Esophagus squamous epithelium (tissue), 4 donors: ENCODE data around the gene ALS2.

Source experiments
- POLR2A ChIP-seq, 4 donors: fragments of 450-650 bp; IDR thresholded peaks; one replicate each; pipeline ENCODE4 v1.6.1; 2017; ENCODE audit warnings: antibody characterized with exemption in 4 of 4, mild to moderate bottlenecking in 4 of 4, moderate library complexity in 3 of 4
- TF ChIP-seq, protein P1 (sequence below), 6 experiments: fragments of 450-650 bp in 4 of 6; fragments of 200-600 bp in 2 of 6; sonication (generic) in 2 of 6; IDR thresholded peaks; one replicate each; pipeline ENCODE4 v1.5.1; 2016 to 2019; ENCODE audit warnings: antibody characterized with exemption in 6 of 6, mild to moderate bottlenecking in 4 of 6, moderate library complexity in 4 of 6

- no peak for TF ChIP-seq POLR2A (IDR thresholded peaks at IDR 0.05)
- TF ChIP-seq, protein P1, sequence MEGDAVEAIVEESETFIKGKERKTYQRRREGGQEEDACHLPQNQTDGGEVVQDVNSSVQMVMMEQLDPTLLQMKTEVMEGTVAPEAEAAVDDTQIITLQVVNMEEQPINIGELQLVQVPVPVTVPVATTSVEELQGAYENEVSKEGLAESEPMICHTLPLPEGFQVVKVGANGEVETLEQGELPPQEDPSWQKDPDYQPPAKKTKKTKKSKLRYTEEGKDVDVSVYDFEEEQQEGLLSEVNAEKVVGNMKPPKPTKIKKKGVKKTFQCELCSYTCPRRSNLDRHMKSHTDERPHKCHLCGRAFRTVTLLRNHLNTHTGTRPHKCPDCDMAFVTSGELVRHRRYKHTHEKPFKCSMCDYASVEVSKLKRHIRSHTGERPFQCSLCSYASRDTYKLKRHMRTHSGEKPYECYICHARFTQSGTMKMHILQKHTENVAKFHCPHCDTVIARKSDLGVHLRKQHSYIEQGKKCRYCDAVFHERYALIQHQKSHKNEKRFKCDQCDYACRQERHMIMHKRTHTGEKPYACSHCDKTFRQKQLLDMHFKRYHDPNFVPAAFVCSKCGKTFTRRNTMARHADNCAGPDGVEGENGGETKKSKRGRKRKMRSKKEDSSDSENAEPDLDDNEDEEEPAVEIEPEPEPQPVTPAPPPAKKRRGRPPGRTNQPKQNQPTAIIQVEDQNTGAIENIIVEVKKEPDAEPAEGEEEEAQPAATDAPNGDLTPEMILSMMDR (IDR thresholded peaks at IDR 0.05): no peak
Observed at GRCh38 chr2:201794294-201794693, 13.6 kb upstream of the ALS2 start.
